GM12878 (cell line): ENCODE measurements around the gene MALT1. TPM values are rescaled to one million over a fixed set of nuclear protein-coding genes. Genes with fewer than 3 reads are reported as not detected.

Experiments used
- ATAC-seq: fragments of 200-7000 bp; cut with Tn5 transposase; 3 replicates; pipeline ENCODE4 v1.9.1; 2020; ENCODE audit warnings: mild to moderate bottlenecking, moderate library complexity
- BruUV-seq: library from RNA; stranded (reverse); fragments of 400-500 nt; replicated peaks from 2 replicates; lab custom pipeline; 2021; lab: Mats Ljungman, UMichigan
- CTCF ChIA-PET: fragments of 300-600 bp; sonication (Branson Sonifier 250); formaldehyde crosslinking; extraction: SDS; loops from one replicate; lab custom pipeline; 2021; ENCODE audit warnings: inconsistent platforms; lab: Yijun Ruan, JAX
- POLR2A ChIA-PET: fragments of 350-600 bp; formaldehyde crosslinking; extraction: SDS; loops from one replicate; lab custom pipeline; 2021; ENCODE audit warnings: inconsistent platforms; lab: Charles Lee
- RAD21 ChIA-PET: fragments of 300-600 bp; sonication (Branson Sonifier 250); formaldehyde crosslinking; loops from one replicate; lab custom pipeline; 2023; ENCODE audit warnings: antibody characterized with exemption; ENCODE audit not compliant: unreplicated experiment; lab: Charles Lee
- SMC1A ChIA-PET: fragments of 300-600 bp; sonication (Branson Sonifier 250); formaldehyde crosslinking; loops from one replicate; lab custom pipeline; 2023; ENCODE audit not compliant: unreplicated experiment, uncharacterized antibody; lab: Charles Lee
- DNase-seq: peaks from one replicate; pipeline ENCODE4 v3.0.0-alpha.2; 2011; ENCODE audit warnings: low read depth, low spot score
- FAIRE-seq: peaks from 3 replicates; lab custom pipeline; 2011; peaks lifted over from hg19 to GRCh38; lab: Jason Lieb, UNC
- H2AFZ ChIP-seq: 2 replicates; pipeline ENCODE4 v1.6.0; 2011; ENCODE audit warnings: low read depth, low read length, control low read depth; ENCODE audit not compliant: control insufficient read depth
- H3K27ac ChIP-seq: 2 replicates; pipeline ENCODE4 v1.5.1; 2011; ENCODE audit warnings: control low read depth; ENCODE audit not compliant: control insufficient read depth, insufficient read depth
- H3K27me3 ChIP-seq, 2 experiments: replicated peaks in 1 of 2; 2 replicates each; pipeline versions ENCODE4 v1.6.0 to v1.6.1; 2011; ENCODE audit warnings: low read length in 1 of 2; ENCODE audit not compliant: control insufficient read depth in 2 of 2, insufficient read depth in 2 of 2
- H3K36me3 ChIP-seq, 2 experiments: 2 replicates each; pipeline ENCODE4 v1.5.1; 2011; ENCODE audit warnings: low read length in 1 of 2; ENCODE audit not compliant: control insufficient read depth in 2 of 2, insufficient read depth in 2 of 2
- H3K4me1 ChIP-seq: 2 replicates; pipeline ENCODE4 v1.6.1; 2011; ENCODE audit warnings: mild to moderate bottlenecking, low read length, moderate library complexity, mixed read lengths; ENCODE audit not compliant: control insufficient read depth, insufficient read depth
- H3K4me2 ChIP-seq: 2 replicates; pipeline ENCODE4 v1.6.0; 2011; ENCODE audit warnings: control low read depth; ENCODE audit not compliant: control insufficient read depth, insufficient read depth
- H3K4me3 ChIP-seq: fragments of 200-600 bp; sonication (generic); 2 replicates; pipeline ENCODE4 v1.5.1; 2016
- H3K79me2 ChIP-seq: 2 replicates; pipeline ENCODE4 v1.6.0; 2011; ENCODE audit warnings: low read length; ENCODE audit not compliant: control insufficient read depth, insufficient read depth
- H3K9ac ChIP-seq: 2 replicates; pipeline ENCODE4 v1.8.0; 2011; ENCODE audit warnings: low read length, control low read depth, mixed read lengths; ENCODE audit not compliant: control insufficient read depth, insufficient read depth
- H3K9me3 ChIP-seq: replicated peaks from 3 replicates; pipeline ENCODE4 v1.5.1; 2011; ENCODE audit warnings: mild to moderate bottlenecking, low read length; ENCODE audit not compliant: control insufficient read depth, insufficient read depth
- H4K20me1 ChIP-seq: 2 replicates; pipeline ENCODE4 v1.6.0; 2011; ENCODE audit not compliant: control insufficient read depth, insufficient read depth
- BMI1 ChIP-seq: fragments of 450-650 bp; IDR thresholded peaks from 2 replicates; pipeline ENCODE4 v1.6.1; 2016; ENCODE audit warnings: mild to moderate bottlenecking, moderate library complexity, borderline replicate concordance
- EZH2 ChIP-seq: IDR thresholded peaks from 2 replicates; pipeline ENCODE4 v1.6.1; 2012; ENCODE audit warnings: low read depth, mild to moderate bottlenecking, control low read depth, inconsistent platforms, low read length, borderline replicate concordance; ENCODE audit not compliant: control insufficient read depth
- GABPA ChIP-seq: IDR thresholded peaks from 2 replicates; pipeline ENCODE4 v1.6.1; 2014; ENCODE audit warnings: antibody characterized with exemption, low read depth, mild to moderate bottlenecking, inconsistent platforms
- GATAD2B ChIP-seq: fragments of 450-650 bp; conservative IDR thresholded peaks from 2 replicates; pipeline ENCODE4 v1.6.1; 2017; ENCODE audit warnings: low read depth, mild to moderate bottlenecking, moderate library complexity
- HDAC6 ChIP-seq: fragments of 200-600 bp; sonication (generic); IDR thresholded peaks from one replicate; pipeline ENCODE4 v1.8.0; 2017; ENCODE audit warnings: antibody characterized with exemption; ENCODE audit not compliant: unreplicated experiment
- IRF3 ChIP-seq: fragments of 450-650 bp; IDR thresholded peaks from 2 replicates; pipeline ENCODE4 v1.6.1; 2014; ENCODE audit warnings: mild to moderate bottlenecking
- PBX3 ChIP-seq: IDR thresholded peaks from 2 replicates; pipeline ENCODE4 v1.6.1; 2011; ENCODE audit warnings: mild to moderate bottlenecking, low read depth, low read length, moderate library complexity; ENCODE audit not compliant: insufficient replicate concordance
- PML ChIP-seq: IDR thresholded peaks from 2 replicates; pipeline ENCODE4 v1.6.1; 2012; ENCODE audit warnings: low read length, inconsistent platforms
- POLR2AphosphoS5 ChIP-seq: IDR thresholded peaks from 2 replicates; pipeline ENCODE4 v1.6.1; 2011; ENCODE audit warnings: mild to moderate bottlenecking, low read length, inconsistent platforms
- REST ChIP-seq: IDR thresholded peaks from 2 replicates; pipeline ENCODE4 v1.6.1; 2012; ENCODE audit warnings: mild to moderate bottlenecking, low read depth, low read length
- SIX5 ChIP-seq: IDR thresholded peaks from 2 replicates; pipeline ENCODE4 v1.6.1; 2011; ENCODE audit warnings: mild to moderate bottlenecking, low read depth, low read length, moderate library complexity; ENCODE audit not compliant: severe bottlenecking
- STAT3 ChIP-seq: IDR thresholded peaks from 2 replicates; pipeline ENCODE4 v1.6.1; 2011; ENCODE audit warnings: low read depth, low read length, improper control_type of control experiment
- ZNF384 ChIP-seq: IDR thresholded peaks from 2 replicates; pipeline ENCODE4 v1.6.1; 2012; ENCODE audit warnings: low read depth, mild to moderate bottlenecking, low read length, improper control_type of control experiment, borderline replicate concordance
- ZNF592 ChIP-seq: fragments of 450-650 bp; IDR thresholded peaks from 2 replicates; pipeline ENCODE4 v1.6.1; 2017; ENCODE audit warnings: mild to moderate bottlenecking, moderate library complexity
- WGBS: methylation state at CpG from one replicate; pipeline ENCODE4 v1.1.6; 2016; ENCODE audit warnings: low lambda C conversion rate; ENCODE audit not compliant: insufficient replicate concordance, insufficient coverage; ENCODE audit errors: missing lambda C conversion rate; 5-methylcytosine and 5-hydroxymethylcytosine counted together
- in situ Hi-C: fragments of 300-500 bp; cut with MboI; formaldehyde crosslinking; loops from 9 replicates; pipeline ENCODE4 v1.14.3; 2018; ENCODE audit warnings: mixed read lengths
- intact Hi-C: fragments of 100-400 bp; cut with micrococcal nuclease; formaldehyde crosslinking; loops from one replicate; pipeline ENCODE4 v1.14.2; 2022; ENCODE audit not compliant: unreplicated experiment
- polyA plus RNA-seq, 11 experiments: library from polyadenylated mRNA; depleted of rRNA in 4 of 11; unstranded in 6 of 11; stranded (reverse) in 5 of 11; fragments of >200 nt; fragmentation: Nextera tagmentation in 4 of 11; fragmentation: Illumina TruSeq in 1 of 11; extraction: Ambion mirVana in 4 of 11; extraction: Trizol in 1 of 11; gene quantifications; 1 replicate in 1 of 11; 2 replicates in 10 of 11; pipeline versions ENCODE4 v1.2.1 to v1.2.3, GENCODE V29; 2011 to 2016; ENCODE audit warnings: inconsistent platforms in 2 of 11, missing spikeins in 2 of 11, low read depth in 1 of 11
- total RNA-seq, 4 experiments: library from RNA; depleted of rRNA in 3 of 4; stranded (reverse); fragments of >200 nt in 3 of 4; fragmentation: Illumina TruSeq in 1 of 4; extraction: Trizol in 1 of 4; gene quantifications; 2 replicates each; pipeline versions ENCODE4 v1.2.1 to v1.2.3, GENCODE V29; 2013 to 2021

The MALT1 gene
- total and polyA plus RNA-seq, 10 of the 15 experiments (the other 5 are each of a cell fraction or from before 2014, with no cell fraction given) = 17.6 to 126 (median 45.4) TPM

GRCh38 chr18:58666176-58666575 is 5.1 kb upstream of the MALT1 start:
- POLR2A ChIA-PET = interaction anchor here (0.6 to 1.0 kb wide), 4 partner anchors 13 to 70 kb away, joined by 3 to 6 read pairs (median 4); no protein-coding TSS in a partner anchor
- RAD21 ChIA-PET = interaction anchor here (1.1 to 2.3 kb wide), 2 partner anchors 7 to 103 kb away, joined by 3 to 10 read pairs; no protein-coding TSS in a partner anchor
- Histone ChIP-seq H2AFZ (no peak overlapping the region), H3K9me3 (no peaks in the 10 kb centered on the region), H4K20me1 (no peaks in the 10 kb centered on the region), H3K27me3 (no peaks in the 10 kb centered on the region), H3K4me1 (peaks cover 32% of the 10 kb centered on the region), H3K4me3 (no peak overlapping the region), H3K27ac (no peak overlapping the region), H3K79me2 (peaks cover 20% of the 10 kb centered on the region), H3K36me3 (no peaks in the 10 kb centered on the region), H3K9ac (no peak overlapping the region), H3K4me2 (no peak overlapping the region)
- 80% methylated on average over 3 of the region's 3 CpGs for WGBS
- intact Hi-C loops (no loop called here), in situ Hi-C loops (loop anchor here (25.0 kb wide), 1 partner anchor 1246 kb away; no protein-coding TSS in a partner anchor)
- SMC1A ChIA-PET = interaction anchor here (1.1 to 29.9 kb wide), 5 partner anchors 8 to 130 kb away, joined by 3 to 682 read pairs (median 8); no protein-coding TSS in a partner anchor
- BruUV-seq = no TSS peak
- no peak for DNase-seq
- no peak for ATAC-seq
- FAIRE-seq = no peak
- CTCF ChIA-PET = interaction anchor here (0.8 to 1.8 kb wide), 3 partner anchors 7 to 102 kb away, joined by 3 to 5 read pairs (median 4); no protein-coding TSS in a partner anchor
- no peak for TF ChIP-seq STAT3
- TF ChIP-seq REST = no peak
- no peak for TF ChIP-seq SIX5
- no peak for TF ChIP-seq IRF3
- no peak for TF ChIP-seq POLR2AphosphoS5
- no peak for TF ChIP-seq GATAD2B
- no peak for TF ChIP-seq GABPA
- TF ChIP-seq PBX3 = no peak
- no peak for TF ChIP-seq EZH2
- TF ChIP-seq ZNF592 = no peak
- TF ChIP-seq BMI1 = no peak
- no peak for TF ChIP-seq HDAC6
- TF ChIP-seq PML = no peak
- TF ChIP-seq ZNF384 = no peak
